ENCODE results near the gene HPGD. TPM values are rescaled to one million over a fixed set of nuclear protein-coding genes. Genes with fewer than 3 reads are reported as not detected.

The HPGD gene
- total and polyA plus RNA-seq, 2 of the 8 experiments (the other 6 are each of a cell fraction or from before 2014, with no cell fraction given), result 1.1 to 1.3 TPM

DNA sequence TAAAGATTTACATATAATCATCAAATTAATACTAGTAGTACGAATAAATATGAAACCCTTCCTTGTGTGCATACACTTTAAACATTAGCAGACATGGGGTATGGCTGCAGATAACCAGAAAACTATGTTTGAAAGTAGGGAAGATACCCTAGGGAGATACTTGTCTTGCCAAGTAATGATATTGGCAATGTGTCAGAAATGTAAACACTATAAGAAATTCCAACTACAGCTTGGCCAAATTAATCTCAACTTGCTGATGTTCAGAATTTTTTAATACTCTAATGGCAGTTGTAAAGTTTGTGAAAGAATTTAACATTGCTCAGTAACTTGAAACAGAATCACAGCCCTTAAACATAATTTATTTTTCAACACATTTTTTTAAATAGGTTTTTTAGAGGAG lies 27.4 kb upstream of the HPGD start (continued):
- TF ChIP-seq CBX5 (IDR thresholded peaks at IDR 0.05; ENCODE audit: low read depth, low read length), result no peak
- no peak for TF ChIP-seq CEBPB (IDR thresholded peaks at IDR 0.05; ENCODE audit: low read depth, low read length)
- no peak for TF ChIP-seq CREB1 (IDR thresholded peaks at IDR 0.05)
- no peak for TF ChIP-seq EP300 (IDR thresholded peaks at IDR 0.05; ENCODE audit: borderline replicate concordance in 1 of 2, low read depth in 2 of 2, low read length in 2 of 2)
- TF ChIP-seq MAFK (IDR thresholded peaks at IDR 0.05; ENCODE audit: low read depth, low read length), result no peak
